GM21515 (cell line): ENCODE measurements around the gene KCNA3.

Source experiments
- ATAC-seq: cut with Tn5 transposase; IDR thresholded peaks from one replicate; pipeline ENCODE4 v1.9.1; 2021; ENCODE audit not compliant: unreplicated experiment

The KCNA3 gene

GRCh38 chr1:110674337-110675059 lies at the start of gene KCNA3:
Gene KCNA3 (minus strand): TSS chr1:110674940. CDS start chr1:110674809, 131 bp downstream.
- ATAC-seq, result no peak

- ATAC-seq, result no peak
Measured at GRCh38 chr1:110722807-110723206, 48.1 kb upstream of the KCNA3 start.

- ATAC-seq, result no peak
Measured at GRCh38 chr1:110719908-110720307, 45.2 kb upstream of the KCNA3 start.

- ATAC-seq, result no peak
Measured at GRCh38 chr1:110718452-110718851, 43.7 kb upstream of the KCNA3 start.

GRCh38 chr1:110717179-110717578 lies 42.4 kb upstream of the KCNA3 start:
- no peak for ATAC-seq

- no peak for ATAC-seq
Measured at GRCh38 chr1:110714374-110714995, 39.7 kb upstream of the KCNA3 start.

- no peak for ATAC-seq
Measured at GRCh38 chr1:110713221-110713620, 38.5 kb upstream of the KCNA3 start.

- no peak for ATAC-seq
Measured at GRCh38 chr1:110710314-110710713, 35.6 kb upstream of the KCNA3 start.

GRCh38 chr1:110708974-110709440 lies 34.3 kb upstream of the KCNA3 start:
- no peak for ATAC-seq

- ATAC-seq, result no peak
Measured at GRCh38 chr1:110707232-110707631, 32.5 kb upstream of the KCNA3 start.

- no peak for ATAC-seq
Measured at GRCh38 chr1:110706621-110707020, 31.9 kb upstream of the KCNA3 start.

GRCh38 chr1:110702260-110702659 lies 27.5 kb upstream of the KCNA3 start:
- no peak for ATAC-seq

GRCh38 chr1:110700767-110701166 lies 26.0 kb upstream of the KCNA3 start:
- ATAC-seq, result no peak

- no peak for ATAC-seq
Measured at GRCh38 chr1:110697606-110698005, 22.9 kb upstream of the KCNA3 start.

GRCh38 chr1:110696818-110697217 lies 22.1 kb upstream of the KCNA3 start:
- ATAC-seq, result no peak

GRCh38 chr1:110690709-110691365 lies 16.1 kb upstream of the KCNA3 start:
- ATAC-seq, result no peak

GRCh38 chr1:110689868-110690267 lies 15.1 kb upstream of the KCNA3 start:
- ATAC-seq, result no peak

- no peak for ATAC-seq
Measured at GRCh38 chr1:110688514-110688913, 13.8 kb upstream of the KCNA3 start.

- no peak for ATAC-seq
Measured at GRCh38 chr1:110687250-110687649, 12.5 kb upstream of the KCNA3 start.

GRCh38 chr1:110686188-110686587 lies 11.4 kb upstream of the KCNA3 start:
- no peak for ATAC-seq

- no peak for ATAC-seq
Measured at GRCh38 chr1:110684491-110684890, 9.8 kb upstream of the KCNA3 start.

- no peak for ATAC-seq
Measured at GRCh38 chr1:110682898-110683297, 8.2 kb upstream of the KCNA3 start.
